Activated CD4-positive, alpha-beta T cell treated with anti-CD3 and anti-CD28 coated beads, Interleukin-2, Interleukin-6, amounts not matched to agents 100 ng/mL and 50 ng/mL, durations not matched to agents 16 hours and 8 hours (primary cell): Measurements from ENCODE around the gene NUTM1.
"Not testable (repeated sequence)": the region's sequence is repeated elsewhere in the genome, so short reads cannot be mapped to it uniquely, and the experiment has no call there.

Experiments used
- DNase-seq: peaks from one replicate; pipeline ENCODE4 v3.0.0-alpha.2; 2020

The NUTM1 gene

GRCh38 chr15:34365091-34365825 lies 22.1 kb downstream of the NUTM1 start:
- peak; percentile 51 for DNase-seq

GRCh38 chr15:34365836-34366235 lies 22.7 kb downstream of the NUTM1 start:
- DNase-seq: no peak

GRCh38 chr15:34366271-34367065 lies 23.4 kb downstream of the NUTM1 start:
- peak; percentile 75 for DNase-seq

GRCh38 chr15:34367101-34368081 lies 24.3 kb downstream of the NUTM1 start, which contains the start of gene LPCAT4:
Gene LPCAT4 (minus strand): TSS chr15:34367196. CDS start chr15:34367100, 96 bp downstream.
- DNase-seq: peak; percentile 93

GRCh38 chr15:34370129-34370528 lies 27.0 kb downstream of the NUTM1 start:
- DNase-seq: peak; percentile 41

GRCh38 chr15:34370643-34371042 lies 27.5 kb downstream of the NUTM1 start:
- DNase-seq: no peak

GRCh38 chr15:34373951-34374350 lies 30.8 kb downstream of the NUTM1 start:
- no peak for DNase-seq

GRCh38 chr15:34374816-34375215 lies 31.7 kb downstream of the NUTM1 start:
- DNase-seq: no peak

GRCh38 chr15:34375541-34375940 lies 32.4 kb downstream of the NUTM1 start:
- not testable (repeated sequence) for DNase-seq

GRCh38 chr15:34376856-34377255 lies 33.7 kb downstream of the NUTM1 start:
- no peak for DNase-seq

GRCh38 chr15:34380491-34380890 lies 37.4 kb downstream of the NUTM1 start:
- DNase-seq: not testable (repeated sequence)

GRCh38 chr15:34381829-34382521 lies 38.9 kb downstream of the NUTM1 start:
- not testable (repeated sequence) for DNase-seq

- not testable (repeated sequence) for DNase-seq
Measured at GRCh38 chr15:34389594-34390086, 46.5 kb downstream of the NUTM1 start.

GRCh38 chr15:34392981-34393380 lies 49.9 kb downstream of the NUTM1 start:
- not testable (repeated sequence) for DNase-seq

- DNase-seq: peak; percentile 70
Measured at GRCh38 chr15:34397637-34398259, 54.6 kb downstream of the NUTM1 start.

GRCh38 chr15:34403160-34403598 lies 60.1 kb downstream of the NUTM1 start:
- DNase-seq: not testable (repeated sequence)

- DNase-seq: not testable (repeated sequence)
Measured at GRCh38 chr15:34403899-34404298, 60.8 kb downstream of the NUTM1 start.
